GM19468 (cell line): Measurements from ENCODE around the gene EID3.

Experiments
- ATAC-seq: cut with Tn5 transposase; IDR thresholded peaks from one replicate; pipeline ENCODE4 v1.9.1; 2021; ENCODE audit warnings: mild to moderate bottlenecking, moderate library complexity, moderate number of reproducible peaks; ENCODE audit not compliant: unreplicated experiment; ENCODE audit errors: extremely low read depth

Gene EID3

GRCh38 chr12:104353012-104353981 lies 49.8 kb downstream of the EID3 start:
- ATAC-seq: no peak

GRCh38 chr12:104354167-104354867 lies 50.8 kb downstream of the EID3 start:
- no peak for ATAC-seq
